ENCODE data around the gene KRTAP21-3. TPM values are rescaled to one million over a fixed set of nuclear protein-coding genes. Genes with fewer than 3 reads are reported as not detected.

Gene KRTAP21-3, protein sequence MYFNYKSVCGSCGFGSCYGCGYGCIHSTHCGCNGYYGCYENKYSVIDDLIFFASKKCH
- not detected in 2 replicates for polyA plus RNA-seq

DNA sequence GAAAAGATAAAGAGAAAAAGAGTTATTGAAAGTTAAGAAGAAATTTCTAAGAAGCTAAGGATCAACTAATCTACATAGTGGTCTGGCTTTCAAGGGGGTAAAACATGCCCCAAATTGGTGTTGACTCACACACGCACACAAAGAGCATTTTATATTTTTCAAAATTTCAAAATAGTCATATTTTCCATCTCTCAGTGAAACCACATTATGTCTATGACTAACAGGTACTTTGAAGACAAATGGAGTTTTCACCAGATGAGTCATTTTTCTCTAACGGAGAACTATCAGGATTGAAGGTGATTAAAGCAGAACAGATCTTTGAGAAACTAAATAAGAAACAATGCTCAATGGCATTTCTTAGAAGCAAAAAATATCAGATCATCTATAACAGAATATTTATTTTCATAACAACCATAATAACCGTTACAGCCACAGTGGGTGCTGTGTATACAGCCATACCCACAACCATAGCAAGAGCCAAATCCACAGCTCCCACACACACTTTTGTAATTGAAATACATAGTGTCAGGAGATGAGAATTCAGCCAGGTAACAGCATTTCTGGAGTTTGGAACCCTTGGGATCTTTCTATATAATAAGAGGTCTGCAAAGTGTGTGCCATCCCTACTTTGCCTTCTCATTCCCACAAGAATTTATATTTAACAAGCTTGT, at the start of gene KRTAP21-3:
KRTAP21-3 (minus strand) TSS at position 539 of the 671 bp plus-strand sequence; CDS start at position 521, 18 bp downstream.

DNA sequence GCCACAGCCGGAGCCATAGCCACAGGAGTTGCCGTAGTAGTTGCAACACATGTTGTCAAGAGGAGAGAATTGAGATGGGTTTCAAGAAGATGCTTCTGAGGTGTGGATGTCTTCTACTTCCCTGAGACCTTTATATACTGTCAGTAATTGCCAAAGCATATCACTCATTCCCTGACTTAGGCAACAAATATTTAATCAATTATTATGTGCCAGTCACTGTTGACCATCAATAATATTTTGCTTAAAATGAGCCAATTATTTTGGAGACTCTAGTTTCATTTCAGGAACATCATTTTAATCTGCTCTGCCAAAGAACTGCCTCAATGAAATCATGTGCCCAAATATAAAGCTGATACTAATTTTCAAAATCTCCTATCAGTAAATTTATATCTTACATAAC, 36.8 kb upstream of the KRTAP21-3 start, which contains the start of gene KRTAP21-1:
KRTAP21-1 (minus strand) TSS at position 101 of the 400 bp plus-strand sequence; CDS start at position 51, 50 bp downstream.

DNA sequence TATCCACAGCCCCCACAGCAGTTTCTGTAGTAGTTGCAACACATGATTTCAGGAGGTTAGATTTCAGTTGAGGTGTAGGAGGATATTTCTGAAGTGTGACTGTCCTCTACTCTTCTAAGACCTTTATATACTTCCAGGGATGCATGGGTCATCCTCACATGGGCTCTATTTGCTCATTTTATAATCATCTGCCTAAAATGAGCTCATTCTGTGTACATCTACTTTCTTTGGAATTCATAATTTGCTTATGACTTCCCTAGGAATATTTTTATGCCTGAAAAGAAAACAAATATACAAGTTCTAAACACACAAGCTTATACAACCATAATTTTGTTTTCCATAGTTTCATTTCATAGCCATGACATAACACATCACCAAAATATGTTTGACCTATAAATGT, 28.6 kb upstream of the KRTAP21-3 start, which contains the start of gene KRTAP21-2:
KRTAP21-2 (minus strand) TSS at position 101 of the 400 bp plus-strand sequence; CDS start at position 44, 57 bp downstream.

Other genes starting within 250 kb of the KRTAP21-3 start
- not detected in 2 replicates for gene KRTAP19-1, start 238.4 kb downstream of the KRTAP21-3 start, polyA plus RNA-seq
- gene KRTAP19-2, start 231.3 kb downstream of the KRTAP21-3 start, polyA plus RNA-seq, result not detected in 2 replicates
- not detected in 2 replicates for gene KRTAP19-3, start 226.8 kb downstream of the KRTAP21-3 start, polyA plus RNA-seq
- not detected in 2 replicates for gene KRTAP19-4, start 221.6 kb downstream of the KRTAP21-3 start, polyA plus RNA-seq
- gene KRTAP19-5, start 216.6 kb downstream of the KRTAP21-3 start, polyA plus RNA-seq, result not detected in 2 replicates
- not detected in 2 replicates for gene KRTAP19-6, start 176.9 kb downstream of the KRTAP21-3 start, polyA plus RNA-seq
- not detected in 2 replicates for gene KRTAP19-7, start 157.5 kb downstream of the KRTAP21-3 start, polyA plus RNA-seq
- not detected in 2 replicates for gene KRTAP22-2, start 128.4 kb downstream of the KRTAP21-3 start, polyA plus RNA-seq
- not detected in 2 replicates for gene KRTAP6-3, start 126.3 kb downstream of the KRTAP21-3 start, polyA plus RNA-seq
- gene KRTAP6-2, start 119.9 kb downstream of the KRTAP21-3 start, polyA plus RNA-seq, result not detected in 2 replicates
- gene KRTAP22-1, start 117.7 kb downstream of the KRTAP21-3 start, polyA plus RNA-seq, result not detected in 2 replicates
- gene KRTAP6-1, start 104.8 kb downstream of the KRTAP21-3 start, polyA plus RNA-seq, result not detected in 2 replicates
- gene KRTAP20-1, start 102.4 kb downstream of the KRTAP21-3 start, polyA plus RNA-seq, result not detected in 2 replicates
- not detected in 2 replicates for gene KRTAP20-4, start 98.2 kb downstream of the KRTAP21-3 start, polyA plus RNA-seq
- gene KRTAP20-2, start 83.6 kb downstream of the KRTAP21-3 start, polyA plus RNA-seq, result not detected in 2 replicates
- gene KRTAP20-3, start 75.9 kb downstream of the KRTAP21-3 start, polyA plus RNA-seq, result not detected in 2 replicates
- not detected in 2 replicates for gene KRTAP21-2, start 28.5 kb upstream of the KRTAP21-3 start, polyA plus RNA-seq
- gene KRTAP21-1, start 36.7 kb upstream of the KRTAP21-3 start, polyA plus RNA-seq, result not detected in 2 replicates
- gene KRTAP8-1, start 94.5 kb upstream of the KRTAP21-3 start, polyA plus RNA-seq, result not detected in 2 replicates
- gene KRTAP7-1, start 111.0 kb upstream of the KRTAP21-3 start, polyA plus RNA-seq, result not detected in 2 replicates
- gene KRTAP11-1, start 162.8 kb upstream of the KRTAP21-3 start, polyA plus RNA-seq, result not detected in 2 replicates